PC-3 (cell line): Measurements from ENCODE around the gene RAB11A. TPM values are rescaled to one million over a fixed set of nuclear protein-coding genes. Genes with fewer than 3 reads are reported as not detected.

Experiments
- ATAC-seq: fragments of 200-7000 bp; cut with Tn5 transposase; 2 replicates; pipeline ENCODE4 v1.9.1; 2020; ENCODE audit warnings: mild to moderate bottlenecking, moderate library complexity
- BruUV-seq: library from RNA; stranded (reverse); fragments of 400-500 nt; replicated peaks from 2 replicates; lab custom pipeline; 2021; lab: Mats Ljungman, UMichigan
- CTCF ChIA-PET: fragments of 300-600 bp; sonication (Branson Sonifier 250); formaldehyde crosslinking; loops from one replicate; lab custom pipeline; 2022; ENCODE audit warnings: antibody characterized with exemption; lab: Charles Lee
- POLR2A ChIA-PET: fragments of 300-600 bp; sonication (Branson Sonifier 250); formaldehyde crosslinking; loops from one replicate; lab custom pipeline; 2022; ENCODE audit warnings: antibody characterized with exemption; ENCODE audit not compliant: unreplicated experiment; lab: Charles Lee
- DNase-seq: peaks from one replicate; pipeline ENCODE4 v3.0.0-alpha.2; 2015
- H2AFZ ChIP-seq: fragments of 300-600 bp; sonication (generic); 2 replicates; pipeline ENCODE4 v1.6.0; 2016; ENCODE audit warnings: antibody characterized with exemption, low read length
- H3F3A ChIP-seq: fragments of 300-600 bp; sonication (generic); one replicate; pipeline ENCODE4 v1.6.0; 2017; ENCODE audit warnings: antibody characterized with exemption, low read length, control low read depth, mild to moderate bottlenecking; ENCODE audit not compliant: unreplicated experiment
- H3K27ac ChIP-seq: fragments of 300-600 bp; sonication (generic); 2 replicates; pipeline ENCODE4 v1.5.1; 2016; ENCODE audit warnings: mild to moderate bottlenecking, low read length
- H3K27me3 ChIP-seq: fragments of 300-600 bp; sonication (generic); 2 replicates; pipeline ENCODE4 v1.6.1; 2016; ENCODE audit warnings: low read length, mixed read lengths
- H3K36me3 ChIP-seq: fragments of 300-600 bp; sonication (generic); 2 replicates; pipeline ENCODE4 v1.6.1; 2016; ENCODE audit warnings: low read depth, mixed run types, low read length, mixed read lengths
- H3K4me1 ChIP-seq: fragments of 300-600 bp; sonication (generic); 2 replicates; pipeline ENCODE4 v1.5.1; 2016; ENCODE audit warnings: low read length; ENCODE audit not compliant: insufficient read depth
- H3K4me2 ChIP-seq: fragments of 300-600 bp; sonication (generic); 2 replicates; pipeline ENCODE4 v1.6.0; 2016; ENCODE audit warnings: low read length
- H3K4me3 ChIP-seq: fragments of 300-600 bp; sonication (generic); 2 replicates; pipeline ENCODE4 v1.5.1; 2016; ENCODE audit warnings: mild to moderate bottlenecking, low read length, mixed read lengths
- H3K79me2 ChIP-seq: fragments of 300-600 bp; sonication (generic); 2 replicates; pipeline ENCODE4 v1.6.1; 2017; ENCODE audit warnings: low read length, mixed read lengths
- H3K9ac ChIP-seq: fragments of 300-600 bp; sonication (generic); 2 replicates; pipeline ENCODE4 v1.6.0; 2016; ENCODE audit warnings: mild to moderate bottlenecking, low read length
- H3K9me2 ChIP-seq: fragments of 300-600 bp; sonication (generic); replicated peaks from 2 replicates; pipeline ENCODE4 v1.6.1; 2016; ENCODE audit warnings: mixed run types, low read length, mixed read lengths
- H3K9me3 ChIP-seq: fragments of 300-600 bp; sonication (generic); 2 replicates; pipeline ENCODE4 v1.6.1; 2016; ENCODE audit warnings: low read length, mixed read lengths
- H4K20me1 ChIP-seq: fragments of 300-600 bp; sonication (generic); 2 replicates; pipeline ENCODE4 v1.6.1; 2016; ENCODE audit warnings: low read length, mixed read lengths
- EZH2 ChIP-seq: fragments of 300-600 bp; sonication (generic); IDR thresholded peaks from one replicate; pipeline ENCODE4 v1.6.1; 2017; ENCODE audit warnings: antibody characterized with exemption, mild to moderate bottlenecking, low read length; ENCODE audit not compliant: unreplicated experiment
- EZH2phosphoT487 ChIP-seq: fragments of 300-600 bp; sonication (generic); IDR thresholded peaks from 2 replicates; pipeline ENCODE4 v1.6.1; 2018; ENCODE audit warnings: mild to moderate bottlenecking, antibody characterized with exemption, low read length, borderline replicate concordance
- intact Hi-C: fragments of 100-400 bp; cut with micrococcal nuclease; formaldehyde crosslinking; loops from 2 replicates; pipeline ENCODE4 v1.9.0; 2023
- total RNA-seq: library from RNA; depleted of rRNA; stranded (reverse); fragments of >200 nt; gene quantifications from 2 replicates; pipeline ENCODE4 v1.2.3, GENCODE V29; 2014
- TF ChIP-seq, protein P1 (sequence below): fragments of 300-600 bp; sonication (generic); conservative IDR thresholded peaks from 2 replicates; pipeline ENCODE4 v1.5.1; 2017; ENCODE audit warnings: antibody characterized with exemption, low read depth, mild to moderate bottlenecking, low read length

The RAB11A gene
- total RNA-seq, 1 experiment from 2014 or later, result 171 TPM

- H3K9ac ChIP-seq, result no peak overlapping the region
- H3K27me3 ChIP-seq, result no peaks in the 10 kb centered on the region
- H3K4me1 ChIP-seq, result no peaks in the 10 kb centered on the region
- peak; percentile 93 for ATAC-seq
- H3K9me3 ChIP-seq, result no peaks in the 10 kb centered on the region
- intact Hi-C loops, result no loop called here
- no peaks in the 10 kb centered on the region for H4K20me1 ChIP-seq
- no peak overlapping the region for H3K27ac ChIP-seq
- DNase-seq, result peak; percentile 48
- H3K9me2 ChIP-seq, result no peaks in the 10 kb centered on the region
- no peak overlapping the region for H3K4me3 ChIP-seq
- no peaks in the 10 kb centered on the region for H3F3A ChIP-seq
- ChIA-PET CTCF (interaction anchor here (0.5 kb wide), 1 partner anchor 100 kb away, joined by 7 read pairs; no protein-coding TSS in a partner anchor), POLR2A (no interaction called here)
- no peak for TF ChIP-seq EZH2
- TF ChIP-seq, protein P1, sequence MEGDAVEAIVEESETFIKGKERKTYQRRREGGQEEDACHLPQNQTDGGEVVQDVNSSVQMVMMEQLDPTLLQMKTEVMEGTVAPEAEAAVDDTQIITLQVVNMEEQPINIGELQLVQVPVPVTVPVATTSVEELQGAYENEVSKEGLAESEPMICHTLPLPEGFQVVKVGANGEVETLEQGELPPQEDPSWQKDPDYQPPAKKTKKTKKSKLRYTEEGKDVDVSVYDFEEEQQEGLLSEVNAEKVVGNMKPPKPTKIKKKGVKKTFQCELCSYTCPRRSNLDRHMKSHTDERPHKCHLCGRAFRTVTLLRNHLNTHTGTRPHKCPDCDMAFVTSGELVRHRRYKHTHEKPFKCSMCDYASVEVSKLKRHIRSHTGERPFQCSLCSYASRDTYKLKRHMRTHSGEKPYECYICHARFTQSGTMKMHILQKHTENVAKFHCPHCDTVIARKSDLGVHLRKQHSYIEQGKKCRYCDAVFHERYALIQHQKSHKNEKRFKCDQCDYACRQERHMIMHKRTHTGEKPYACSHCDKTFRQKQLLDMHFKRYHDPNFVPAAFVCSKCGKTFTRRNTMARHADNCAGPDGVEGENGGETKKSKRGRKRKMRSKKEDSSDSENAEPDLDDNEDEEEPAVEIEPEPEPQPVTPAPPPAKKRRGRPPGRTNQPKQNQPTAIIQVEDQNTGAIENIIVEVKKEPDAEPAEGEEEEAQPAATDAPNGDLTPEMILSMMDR, result peak; percentile 62
- H3K4me2 ChIP-seq, result no peak overlapping the region
- no peaks in the 10 kb centered on the region for H3K36me3 ChIP-seq
- H2AFZ ChIP-seq, result no peak overlapping the region
- H3K79me2 ChIP-seq, result no peaks in the 10 kb centered on the region
- no TSS peak for BruUV-seq
These were observed 47.5 kb downstream of the RAB11A start for GRCh38 chr15:65916664-65917406.

DNA sequence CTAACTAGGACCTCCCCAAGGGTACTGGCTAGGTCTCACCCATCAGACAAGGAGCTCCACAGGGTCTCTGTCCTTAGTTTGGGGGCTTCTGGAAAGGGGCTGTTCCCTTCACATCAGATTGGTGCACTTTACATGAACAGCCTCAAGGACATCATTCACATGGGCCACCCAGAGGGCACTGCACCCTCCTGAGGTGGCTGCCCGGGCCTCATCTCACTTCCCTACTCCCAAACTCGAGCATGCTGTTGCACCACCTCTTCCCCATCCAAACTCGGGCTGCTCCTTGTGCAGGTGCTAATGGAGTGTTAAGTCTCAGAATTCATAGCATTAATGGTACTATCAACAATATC is 48.1 kb downstream of the RAB11A start:
- Histone ChIP-seq H3K9ac (no peak overlapping the region), H3K36me3 (no peaks in the 10 kb centered on the region), H3K79me2 (no peaks in the 10 kb centered on the region), H4K20me1 (no peaks in the 10 kb centered on the region), H3K27me3 (no peaks in the 10 kb centered on the region), H3K27ac (no peak overlapping the region), H2AFZ (no peak overlapping the region), H3F3A (no peaks in the 10 kb centered on the region), H3K9me2 (no peaks in the 10 kb centered on the region), H3K4me3 (no peak overlapping the region), H3K4me2 (no peak overlapping the region), H3K9me3 (no peaks in the 10 kb centered on the region), H3K4me1 (no peaks in the 10 kb centered on the region)
- intact Hi-C loops, result no loop called here
- no TSS peak for BruUV-seq
- DNase-seq (no peak), ATAC-seq (no peak)
- ChIA-PET CTCF (no interaction called here), POLR2A (no interaction called here)
- TF ChIP-seq EZH2phosphoT487, result no peak
- TF ChIP-seq, protein P1, result no peak
- no peak for TF ChIP-seq EZH2

DNA sequence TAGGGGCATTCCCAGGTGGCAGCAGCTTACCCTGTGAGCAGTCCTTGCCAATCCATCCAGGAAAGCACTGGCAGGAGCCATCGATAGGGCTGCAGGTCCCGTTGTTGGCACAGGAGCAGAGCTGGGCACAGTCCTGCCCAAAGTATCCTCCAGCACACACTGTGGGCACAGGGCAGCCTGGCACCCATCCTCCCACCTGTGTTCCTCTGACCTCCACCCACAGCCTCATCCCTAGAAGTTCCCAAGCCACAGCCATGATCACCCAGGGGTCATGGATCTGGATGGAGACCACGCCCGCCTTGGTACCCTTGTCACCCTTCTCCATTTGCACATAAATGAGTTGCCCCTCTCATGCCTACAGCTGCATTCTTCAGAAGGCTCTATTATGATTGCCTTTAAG is 48.6 kb downstream of the RAB11A start:
- POLR2A ChIA-PET, result no interaction called here
- intact Hi-C loops, result no loop called here

More for the DNA sequence above, 48.6 kb downstream of the RAB11A start:
- Histone ChIP-seq H3K9me3 (no peaks in the 10 kb centered on the region), H3K4me1 (no peaks in the 10 kb centered on the region), H3K9me2 (no peaks in the 10 kb centered on the region), H3K27me3 (no peaks in the 10 kb centered on the region), H3F3A (no peaks in the 10 kb centered on the region), H3K4me2 (no peak overlapping the region), H3K36me3 (no peaks in the 10 kb centered on the region), H3K4me3 (no peak overlapping the region), H4K20me1 (no peaks in the 10 kb centered on the region), H2AFZ (no peak overlapping the region), H3K9ac (no peak overlapping the region), H3K79me2 (no peaks in the 10 kb centered on the region), H3K27ac (no peak overlapping the region)
- no peak for TF ChIP-seq EZH2
- TF ChIP-seq, protein P1, result no peak
- no peak for DNase-seq
- CTCF ChIA-PET, result no interaction called here
- ATAC-seq, result no peak
- BruUV-seq, result no TSS peak
